Raji (cell line): ENCODE measurements around the gene STX1B.

Experiments
- POLR2A ChIP-seq: IDR thresholded peaks from 2 replicates; pipeline ENCODE4 v1.6.1; 2011; ENCODE audit warnings: low read depth, low read length, control low read depth; ENCODE audit not compliant: insufficient read depth

Gene STX1B

DNA sequence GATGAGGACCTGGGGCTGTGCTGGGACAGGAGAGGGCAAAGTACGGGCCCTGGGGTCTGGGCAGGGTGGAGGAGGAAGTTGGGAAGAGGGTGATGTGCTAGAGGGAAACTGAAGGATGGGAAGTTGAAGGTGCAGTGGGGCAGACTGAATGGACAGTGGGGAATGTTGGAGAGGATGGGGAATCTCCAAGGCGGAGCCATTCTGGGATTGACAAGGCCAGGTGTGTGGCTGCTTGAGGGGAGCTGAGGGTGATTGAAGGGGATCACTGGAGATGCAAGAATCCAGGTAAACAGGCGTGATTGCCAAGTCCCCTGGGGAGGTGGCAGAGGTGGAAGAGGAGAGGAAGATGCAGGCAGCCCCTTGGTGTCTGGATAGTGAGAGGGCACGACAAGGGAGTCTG is 34.0 kb downstream of the STX1B start:
- TF ChIP-seq POLR2A: no peak

GRCh38 chr16:30974348-30974747 is 36.1 kb downstream of the STX1B start:
- no peak for TF ChIP-seq POLR2A

DNA sequence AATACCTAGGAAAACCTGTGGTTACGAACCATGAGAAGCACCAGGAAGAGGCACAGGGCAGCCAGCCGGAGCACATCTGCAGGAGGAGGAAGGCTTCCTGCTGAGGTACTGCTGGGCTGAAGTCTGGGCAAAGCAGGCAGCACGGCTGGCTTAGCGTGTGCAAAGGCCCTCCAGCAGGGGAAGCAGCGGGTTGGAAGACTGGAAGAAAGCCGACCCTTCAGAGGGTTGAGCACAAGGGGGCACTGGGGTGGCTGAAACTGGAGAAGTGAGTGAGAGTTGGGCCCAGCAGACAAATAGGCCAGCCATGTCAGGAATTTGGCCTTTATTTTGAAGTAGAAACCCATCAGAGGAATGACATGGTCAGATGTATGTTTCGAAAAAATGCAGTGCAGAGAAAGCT is 37.6 kb downstream of the STX1B start:
- no peak for TF ChIP-seq POLR2A

DNA sequence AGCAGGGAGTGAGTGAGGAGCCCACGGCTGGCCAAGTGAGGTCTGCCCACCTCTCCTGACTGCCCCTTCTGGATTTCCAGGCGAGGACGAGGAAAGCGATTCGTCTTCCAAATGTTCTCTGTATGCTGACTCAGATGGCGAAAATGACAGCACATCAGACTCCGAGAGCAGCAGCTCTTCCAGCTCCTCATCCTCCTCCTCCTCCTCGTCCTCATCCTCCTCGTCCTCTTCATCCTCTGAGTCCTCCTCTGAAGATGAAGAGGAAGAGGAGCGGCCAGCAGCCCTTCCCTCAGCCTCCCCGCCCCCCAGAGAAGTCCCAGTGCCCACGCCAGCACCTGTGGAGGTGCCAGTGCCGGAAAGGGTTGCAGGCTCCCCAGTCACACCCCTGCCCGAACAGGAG is 39.1 kb downstream of the STX1B start:
- TF ChIP-seq POLR2A: no peak

DNA sequence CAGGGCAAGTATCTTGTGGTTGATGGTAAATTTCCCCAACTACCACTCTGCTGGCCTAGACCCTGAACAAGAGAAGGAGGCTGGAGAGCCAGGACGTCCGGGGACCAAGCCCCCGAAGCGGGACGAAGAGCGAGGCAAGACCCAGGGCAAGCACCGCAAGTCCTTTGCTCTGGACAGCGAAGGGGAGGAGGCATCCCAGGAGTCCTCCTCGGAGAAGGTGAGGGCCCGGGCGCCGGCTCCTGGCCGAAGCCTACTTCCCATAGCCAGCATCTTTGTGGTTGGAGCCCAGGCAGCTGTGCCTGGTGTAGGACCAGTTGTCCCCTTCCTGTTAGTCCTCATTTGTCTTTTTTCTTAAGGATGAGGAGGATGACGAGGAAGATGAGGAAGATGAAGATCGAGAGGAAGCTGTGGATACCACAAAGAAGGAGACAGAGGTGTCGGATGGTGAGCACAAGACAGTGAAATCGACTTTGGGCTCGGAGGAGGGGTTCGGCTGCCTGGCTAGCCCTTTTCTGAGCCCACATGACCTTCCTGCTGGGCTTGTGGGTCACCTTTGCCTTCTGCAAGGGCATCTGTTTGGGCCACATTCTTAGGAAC is 41.1 kb downstream of the STX1B start:
- no peak for TF ChIP-seq POLR2A

DNA sequence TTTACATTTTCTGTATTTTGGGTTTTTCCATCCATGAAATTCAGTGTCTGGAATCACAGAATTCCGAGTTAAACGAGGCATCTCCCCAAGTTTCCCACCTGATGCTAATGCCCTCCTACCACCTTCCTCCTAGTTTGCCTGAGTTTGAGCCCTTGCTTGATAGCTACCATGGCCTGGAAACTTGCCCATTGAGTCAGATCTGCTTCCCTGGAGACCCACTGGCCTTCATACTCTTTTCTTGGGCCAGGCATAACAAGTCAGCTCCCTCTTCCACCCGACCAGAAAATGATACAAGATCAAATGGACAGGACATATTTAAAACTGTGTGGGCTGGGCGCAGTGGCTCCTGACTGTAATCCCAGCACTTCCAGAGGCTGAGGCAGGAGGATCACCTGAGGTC is 42.6 kb downstream of the STX1B start:
- no peak for TF ChIP-seq POLR2A

DNA sequence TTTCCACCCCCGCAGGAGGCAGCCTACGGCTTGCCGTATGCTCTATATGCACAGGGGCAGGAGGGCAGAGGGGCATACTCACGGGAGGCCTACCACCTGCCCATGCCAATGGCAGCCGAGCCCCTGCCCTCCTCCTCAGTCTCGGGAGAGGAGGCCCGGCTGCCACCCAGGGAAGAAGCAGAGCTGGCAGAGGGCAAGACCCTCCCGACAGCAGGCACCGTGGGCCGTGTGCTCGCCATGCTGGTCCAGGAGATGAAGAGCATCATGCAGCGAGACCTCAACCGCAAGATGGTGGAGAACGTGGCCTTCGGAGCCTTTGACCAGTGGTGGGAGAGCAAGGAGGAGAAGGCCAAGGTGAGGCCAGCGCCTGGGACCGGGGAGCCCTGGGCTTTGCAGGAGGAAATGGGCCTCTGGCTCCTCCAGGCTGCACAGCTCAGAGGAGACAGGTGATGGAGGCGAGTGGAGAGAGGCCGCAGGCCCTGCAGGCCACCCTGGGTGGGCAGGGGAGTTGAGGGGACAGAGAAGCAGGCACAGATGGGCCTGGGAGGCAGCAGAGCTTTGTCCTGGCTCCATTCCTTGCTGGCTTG is 44.3 kb downstream of the STX1B start:
- no peak for TF ChIP-seq POLR2A

GRCh38 chr16:30965436-30965835 is 45.0 kb downstream of the STX1B start:
- no peak for TF ChIP-seq POLR2A

GRCh38 chr16:30964574-30965226 is 45.7 kb downstream of the STX1B start:
- TF ChIP-seq POLR2A: no peak

- no peak for TF ChIP-seq POLR2A
These were observed 46.4 kb downstream of the STX1B start for GRCh38 chr16:30963925-30964511.

GRCh38 chr16:30961384-30961783 is 49.1 kb downstream of the STX1B start:
- TF ChIP-seq POLR2A: no peak

GRCh38 chr16:30958175-30959079 is 52.0 kb downstream of the STX1B start:
- TF ChIP-seq POLR2A: no peak

DNA sequence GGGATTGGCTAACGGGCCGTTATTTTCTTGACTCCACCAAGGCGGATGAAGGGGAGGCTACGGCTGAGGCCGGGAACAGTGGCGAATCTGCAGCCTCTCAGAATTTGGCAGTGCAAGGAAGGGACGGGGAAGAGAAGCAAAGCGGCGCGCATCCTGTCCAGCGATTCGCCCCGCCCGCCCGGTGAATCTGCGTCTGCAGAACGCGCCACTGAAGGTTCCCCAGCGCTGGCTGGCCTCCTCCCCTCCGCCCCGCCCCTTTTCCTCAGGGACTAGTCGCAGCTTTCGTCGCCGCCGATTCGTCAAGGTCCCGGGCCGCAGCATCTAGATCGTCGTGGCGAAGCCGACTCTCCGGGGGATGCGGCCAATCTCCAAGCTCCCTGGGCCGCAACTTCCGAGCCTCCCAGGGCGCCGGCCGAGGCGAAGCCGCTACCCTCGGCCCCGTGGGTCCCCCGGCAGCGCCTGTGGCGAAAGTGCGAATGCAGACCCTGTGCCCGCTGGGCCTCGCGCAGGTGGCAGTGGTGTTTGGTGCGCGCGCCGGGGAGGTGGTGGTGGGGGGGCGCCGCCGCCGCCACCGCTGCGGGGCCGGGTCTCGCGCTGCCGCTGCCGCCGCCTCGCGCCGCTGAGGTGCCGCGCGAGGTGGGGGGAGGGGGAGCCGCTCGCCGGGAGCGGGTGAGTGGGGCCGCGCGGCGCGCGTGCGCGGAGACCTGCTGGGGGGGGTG is 52.8 kb downstream of the STX1B start, which contains the start of gene SETD1A:
Gene SETD1A, plus strand, starts transcription at position 299 of the 719 bp plus-strand sequence. CDS start 978 bp downstream, outside the sequence.
- TF ChIP-seq POLR2A: no peak; the same call in 1 of the 2 replicates
